ENCODE data around the gene DCC.

Gene DCC

GRCh38 chr18:53135654-53136053 is 795.7 kb downstream of the DCC start:
- H3K36me3 ChIP-seq (ENCODE audit: insufficient read depth, low read length), result no peaks in the 10 kb centered on the region
- no peak overlapping the region for H3K9ac ChIP-seq (ENCODE audit: low read depth, low read length)

GRCh38 chr18:53139746-53140500 is 799.9 kb downstream of the DCC start:
- Histone ChIP-seq H3K36me3 (ENCODE audit: insufficient read depth, low read length) (no peaks in the 10 kb centered on the region), H3K4me1 (ENCODE audit: insufficient read depth, low read length) (0 out of 2 replicates have a peak, but pooled peaks cover 3% of the 10 kb centered on the region), H3K27me3 (ENCODE audit: insufficient read depth, low read length) (no peaks in the 10 kb centered on the region), H3K9me3 (ENCODE audit: insufficient read depth, low read depth, low read length) (no peaks in the 10 kb centered on the region), H3K27ac (ENCODE audit: low read depth, low read length) (no peak overlapping the region), H3K4me3 (ENCODE audit: low read length) (no peak overlapping the region), H3K9ac (ENCODE audit: low read depth, low read length) (no peak overlapping the region)
- 88% methylated on average over 5 of the region's 5 CpGs for WGBS

More at GRCh38 chr18:53135654-53136053, 795.7 kb downstream of the DCC start:
- Histone ChIP-seq H3K9me3 (ENCODE audit: insufficient read depth, low read depth, low read length) (no peaks in the 10 kb centered on the region), H3K27ac (ENCODE audit: low read depth, low read length) (no peak overlapping the region), H3K4me3 (ENCODE audit: low read length) (no peak overlapping the region), H3K27me3 (ENCODE audit: insufficient read depth, low read length) (no peaks in the 10 kb centered on the region), H3K4me1 (ENCODE audit: insufficient read depth, low read length) (0 out of 2 replicates have a peak, but pooled peaks cover 3% of the 10 kb centered on the region)

DNA sequence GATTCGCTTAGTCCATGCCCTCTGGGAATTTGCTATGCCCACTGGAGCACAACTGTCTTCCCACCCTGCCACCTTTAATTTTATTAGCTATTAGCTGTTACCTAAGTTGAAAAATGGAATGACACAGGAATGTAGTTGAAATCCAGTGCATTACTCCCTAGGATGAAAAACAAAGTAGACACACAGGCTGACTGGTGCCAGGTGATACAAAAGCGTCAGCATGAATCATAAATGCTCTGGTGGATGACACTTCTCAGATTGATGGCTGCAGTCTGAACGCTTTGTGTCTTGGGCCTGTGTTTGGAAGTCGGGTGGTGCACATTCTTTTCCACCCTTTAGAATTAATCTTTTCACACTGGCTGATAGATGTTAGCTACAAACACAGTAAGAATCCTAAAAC is 802.0 kb downstream of the DCC start:
- WGBS, result 89% methylated on average over 4 of the region's 4 CpGs
- no peaks in the 10 kb centered on the region for H3K9me3 ChIP-seq (ENCODE audit: insufficient read depth, low read depth, low read length)
- H3K4me1 ChIP-seq (ENCODE audit: insufficient read depth, low read length), result 0 out of 2 replicates have a peak, but pooled peaks cover 3% of the 10 kb centered on the region
- H3K27ac ChIP-seq (ENCODE audit: low read depth, low read length), result no peak overlapping the region
- H3K36me3 ChIP-seq (ENCODE audit: insufficient read depth, low read length), result no peaks in the 10 kb centered on the region
- H3K4me3 ChIP-seq (ENCODE audit: low read length), result no peak overlapping the region
- H3K9ac ChIP-seq (ENCODE audit: low read depth, low read length), result no peak overlapping the region
- no peaks in the 10 kb centered on the region for H3K27me3 ChIP-seq (ENCODE audit: insufficient read depth, low read length)

- H3K27me3 ChIP-seq (ENCODE audit: insufficient read depth, low read length), result no peaks in the 10 kb centered on the region
- no peak overlapping the region for H3K9ac ChIP-seq (ENCODE audit: low read depth, low read length)
- H3K36me3 ChIP-seq (ENCODE audit: insufficient read depth, low read length), result no peaks in the 10 kb centered on the region
- no peak overlapping the region for H3K27ac ChIP-seq (ENCODE audit: low read depth, low read length)
- H3K4me3 ChIP-seq (ENCODE audit: low read length), result no peak overlapping the region
- no peaks in the 10 kb centered on the region for H3K9me3 ChIP-seq (ENCODE audit: insufficient read depth, low read depth, low read length)
- no peaks in the 10 kb centered on the region for H3K4me1 ChIP-seq (ENCODE audit: insufficient read depth, low read length)
These were observed 807.5 kb downstream of the DCC start for GRCh38 chr18:53147472-53147871.

DNA sequence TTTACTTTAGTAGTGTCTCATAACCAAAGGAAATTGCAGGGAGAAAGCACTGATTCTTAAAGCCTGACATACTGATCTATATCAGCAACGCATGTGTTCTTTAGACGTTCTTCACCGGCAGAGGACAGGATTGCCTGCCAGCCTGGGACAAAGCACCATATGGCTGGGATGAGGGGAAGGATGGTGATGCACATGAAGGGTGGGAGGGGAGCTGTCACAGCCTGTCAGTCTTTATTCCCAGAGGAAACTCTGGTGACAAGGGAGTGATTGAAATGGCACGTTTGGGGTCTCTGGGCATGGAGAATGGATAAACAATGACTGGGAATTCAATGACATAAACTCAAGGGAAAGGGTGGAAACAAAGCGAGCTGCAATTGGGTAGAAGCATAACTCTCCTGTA is 808.1 kb downstream of the DCC start:
- Histone ChIP-seq H3K27ac (ENCODE audit: low read depth, low read length) (no peak overlapping the region), H3K4me1 (ENCODE audit: insufficient read depth, low read length) (no peaks in the 10 kb centered on the region), H3K4me3 (ENCODE audit: low read length) (no peak overlapping the region), H3K36me3 (ENCODE audit: insufficient read depth, low read length) (no peaks in the 10 kb centered on the region), H3K9ac (ENCODE audit: low read depth, low read length) (no peak overlapping the region), H3K27me3 (ENCODE audit: insufficient read depth, low read length) (no peaks in the 10 kb centered on the region), H3K9me3 (ENCODE audit: insufficient read depth, low read depth, low read length) (no peaks in the 10 kb centered on the region)
- 92% methylated on average over 5 of the region's 5 CpGs for WGBS

DNA sequence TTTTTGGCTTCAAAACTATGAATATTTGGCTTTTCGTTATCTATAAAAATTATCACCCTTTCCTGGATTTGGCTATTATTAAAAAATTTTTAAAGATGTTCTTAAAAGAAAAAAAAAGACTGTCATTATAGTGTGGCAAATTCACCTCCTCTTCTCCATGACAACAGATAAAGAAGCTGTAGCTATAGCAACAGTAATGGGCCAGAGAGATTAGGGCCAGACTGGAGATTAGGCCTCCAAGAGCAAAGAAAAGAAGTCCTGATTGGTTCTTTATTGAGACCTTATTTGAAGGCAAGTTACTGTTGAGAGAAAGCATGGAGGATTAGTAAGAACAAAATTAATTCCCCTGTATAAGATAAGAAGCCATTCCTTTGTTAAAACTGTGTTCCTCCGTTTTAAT is 812.5 kb downstream of the DCC start:
- Histone ChIP-seq H3K4me1 (ENCODE audit: insufficient read depth, low read length) (no peaks in the 10 kb centered on the region), H3K36me3 (ENCODE audit: insufficient read depth, low read length) (no peaks in the 10 kb centered on the region), H3K9ac (ENCODE audit: low read depth, low read length) (no peak overlapping the region), H3K27me3 (ENCODE audit: insufficient read depth, low read length) (no peaks in the 10 kb centered on the region), H3K27ac (ENCODE audit: low read depth, low read length) (no peak overlapping the region), H3K4me3 (ENCODE audit: low read length) (no peak overlapping the region), H3K9me3 (ENCODE audit: insufficient read depth, low read depth, low read length) (no peaks in the 10 kb centered on the region)
- WGBS, result 84% methylated on average over 1 of the region's 2 CpGs

DNA sequence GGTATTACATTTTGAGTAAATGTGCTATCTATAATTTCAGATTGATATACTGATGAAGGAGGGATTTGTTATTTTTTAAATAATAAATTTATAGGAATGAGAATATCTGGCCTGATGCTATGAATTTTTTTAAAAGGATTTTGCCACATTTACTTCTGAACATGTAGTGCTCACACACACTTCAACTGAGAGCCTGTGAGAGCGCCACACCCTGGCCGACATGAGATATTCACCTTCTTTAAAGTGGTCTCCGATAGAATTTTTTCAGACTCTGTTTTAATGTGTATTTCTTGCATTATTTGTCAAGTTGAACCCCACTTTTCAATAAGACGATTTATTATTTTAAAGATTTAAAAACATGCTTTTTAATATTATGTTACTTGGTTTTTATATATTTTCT is 813.3 kb downstream of the DCC start:
- Histone ChIP-seq H3K4me1 (ENCODE audit: insufficient read depth, low read length) (no peaks in the 10 kb centered on the region), H3K9me3 (ENCODE audit: insufficient read depth, low read depth, low read length) (no peaks in the 10 kb centered on the region), H3K4me3 (ENCODE audit: low read length) (no peak overlapping the region), H3K9ac (ENCODE audit: low read depth, low read length) (no peak overlapping the region), H3K27me3 (ENCODE audit: insufficient read depth, low read length) (no peaks in the 10 kb centered on the region), H3K36me3 (ENCODE audit: insufficient read depth, low read length) (no peaks in the 10 kb centered on the region), H3K27ac (ENCODE audit: low read depth, low read length) (no peak overlapping the region)
- 20% methylated on average over 3 of the region's 4 CpGs for WGBS

DNA sequence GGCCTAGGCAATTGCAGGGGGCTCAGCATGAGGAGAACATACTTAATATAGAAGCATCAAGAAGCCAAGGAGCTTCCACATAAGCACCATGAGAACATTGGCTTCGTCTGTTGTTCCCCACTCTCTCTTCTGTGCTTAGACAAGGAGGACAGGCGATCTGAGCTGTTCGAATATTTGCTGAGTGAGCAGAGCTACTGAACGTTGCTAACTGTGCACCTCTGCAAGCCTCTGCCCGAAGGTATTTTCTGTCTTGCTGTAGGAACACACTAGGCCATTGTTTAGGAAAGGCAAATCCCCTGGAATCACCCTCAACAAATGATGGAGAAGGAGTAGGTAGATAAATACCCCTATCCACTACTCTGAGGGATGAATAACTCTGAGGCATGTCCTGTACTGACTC is 813.8 kb downstream of the DCC start:
- no peaks in the 10 kb centered on the region for H3K4me1 ChIP-seq (ENCODE audit: insufficient read depth, low read length)
- WGBS, result 93% methylated on average over 5 of the region's 5 CpGs

DNA sequence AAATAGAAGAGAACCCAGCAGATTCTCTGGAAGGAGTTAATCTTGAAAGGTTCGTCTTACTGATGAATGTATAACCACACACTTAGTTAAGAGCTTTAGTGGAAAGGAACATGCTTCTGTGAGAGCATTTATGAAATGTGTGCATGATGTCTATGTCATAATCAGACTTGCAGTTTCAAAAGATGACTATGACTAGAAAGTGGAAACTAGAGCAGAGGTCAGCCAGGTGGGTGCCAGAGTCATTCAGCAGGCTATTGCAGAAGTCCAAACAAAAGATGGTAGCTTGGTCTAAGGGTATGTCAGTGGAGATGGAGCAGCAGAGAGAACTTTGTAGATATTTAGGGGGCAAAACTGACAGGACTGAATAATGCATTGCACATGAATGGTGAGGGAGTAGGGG is 825.8 kb downstream of the DCC start:
- H3K9ac ChIP-seq (ENCODE audit: low read depth, low read length), result no peak overlapping the region
- H3K4me1 ChIP-seq (ENCODE audit: insufficient read depth, low read length), result no peaks in the 10 kb centered on the region
- 100% methylated on average over 1 of the region's 1 CpG for WGBS
- H3K27ac ChIP-seq (ENCODE audit: low read depth, low read length), result no peak overlapping the region
- no peaks in the 10 kb centered on the region for H3K9me3 ChIP-seq (ENCODE audit: insufficient read depth, low read depth, low read length)
- no peak overlapping the region for H3K4me3 ChIP-seq (ENCODE audit: low read length)
- H3K36me3 ChIP-seq (ENCODE audit: insufficient read depth, low read length), result no peaks in the 10 kb centered on the region
- H3K27me3 ChIP-seq (ENCODE audit: insufficient read depth, low read length), result no peaks in the 10 kb centered on the region

More for the DNA sequence above, 813.8 kb downstream of the DCC start:
- Histone ChIP-seq H3K9me3 (ENCODE audit: insufficient read depth, low read depth, low read length) (no peaks in the 10 kb centered on the region), H3K9ac (ENCODE audit: low read depth, low read length) (no peak overlapping the region), H3K27me3 (ENCODE audit: insufficient read depth, low read length) (no peaks in the 10 kb centered on the region), H3K36me3 (ENCODE audit: insufficient read depth, low read length) (no peaks in the 10 kb centered on the region), H3K27ac (ENCODE audit: low read depth, low read length) (no peak overlapping the region), H3K4me3 (ENCODE audit: low read length) (no peak overlapping the region)

DNA sequence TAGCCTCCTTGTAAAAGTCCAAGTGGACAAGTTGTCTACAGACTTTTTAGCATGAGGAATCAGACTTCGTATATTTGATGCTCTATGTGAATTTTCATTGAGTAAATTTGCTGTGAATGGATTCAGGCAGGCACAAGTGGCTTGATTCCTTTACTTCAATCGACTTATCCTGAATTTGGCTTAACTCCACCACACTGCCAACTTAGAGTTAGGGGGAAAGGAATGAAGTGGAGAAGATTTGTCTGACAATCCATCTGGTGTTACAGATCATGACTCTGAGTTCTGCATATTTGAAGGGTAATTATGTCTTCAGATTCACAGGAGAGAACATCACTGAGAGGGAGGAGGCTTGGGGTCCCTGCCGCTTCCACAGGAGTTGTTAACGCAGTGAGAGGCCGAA is 829.3 kb downstream of the DCC start:
- no peaks in the 10 kb centered on the region for H3K36me3 ChIP-seq (ENCODE audit: insufficient read depth, low read length)
- H3K27ac ChIP-seq (ENCODE audit: low read depth, low read length), result no peak overlapping the region
- 93% methylated on average over 5 of the region's 5 CpGs for WGBS
- no peaks in the 10 kb centered on the region for H3K9me3 ChIP-seq (ENCODE audit: insufficient read depth, low read depth, low read length)
- H3K9ac ChIP-seq (ENCODE audit: low read depth, low read length), result no peak overlapping the region
- H3K4me1 ChIP-seq (ENCODE audit: insufficient read depth, low read length), result no peaks in the 10 kb centered on the region
- no peak overlapping the region for H3K4me3 ChIP-seq (ENCODE audit: low read length)
- no peaks in the 10 kb centered on the region for H3K27me3 ChIP-seq (ENCODE audit: insufficient read depth, low read length)

- Histone ChIP-seq H3K9me3 (ENCODE audit: insufficient read depth, low read depth, low read length) (no peaks in the 10 kb centered on the region), H3K27ac (ENCODE audit: low read depth, low read length) (no peak overlapping the region), H3K4me3 (ENCODE audit: low read length) (no peak overlapping the region), H3K27me3 (ENCODE audit: insufficient read depth, low read length) (no peaks in the 10 kb centered on the region), H3K36me3 (ENCODE audit: insufficient read depth, low read length) (no peaks in the 10 kb centered on the region), H3K9ac (ENCODE audit: low read depth, low read length) (no peak overlapping the region), H3K4me1 (ENCODE audit: insufficient read depth, low read length) (peaks cover 6% of the 10 kb centered on the region; the same call in 1 of the 2 replicates)
- 41% methylated on average over 2 of the region's 3 CpGs for WGBS
These were observed 851.6 kb downstream of the DCC start for GRCh38 chr18:53191634-53192033.

GRCh38 chr18:53193870-53194269 is 853.9 kb downstream of the DCC start:
- H3K27ac ChIP-seq (ENCODE audit: low read depth, low read length), result no peak overlapping the region
- no peaks in the 10 kb centered on the region for H3K9me3 ChIP-seq (ENCODE audit: insufficient read depth, low read depth, low read length)
- peaks cover 6% of the 10 kb centered on the region; the same call in 1 of the 2 replicates for H3K4me1 ChIP-seq (ENCODE audit: insufficient read depth, low read length)
- no peaks in the 10 kb centered on the region for H3K27me3 ChIP-seq (ENCODE audit: insufficient read depth, low read length)
- no peak overlapping the region for H3K4me3 ChIP-seq (ENCODE audit: low read length)
- no peak overlapping the region for H3K9ac ChIP-seq (ENCODE audit: low read depth, low read length)
- no peaks in the 10 kb centered on the region for H3K36me3 ChIP-seq (ENCODE audit: insufficient read depth, low read length)

Data from HUES64 (cell line).